Mesodermal cell (in vitro differentiated cells): Measurements from ENCODE around the gene HOXB1.
"Not testable (repeated sequence)": the region's sequence is repeated elsewhere in the genome, so short reads cannot be mapped to it uniquely, and the experiment has no call there.

Experiments
- H3K27ac ChIP-seq: 2 replicates; pipeline ENCODE4 v1.7.0; 2013; ENCODE audit warnings: mild to moderate bottlenecking, low read depth, low read length, moderate library complexity; ENCODE audit not compliant: severe bottlenecking
- H3K36me3 ChIP-seq: 2 replicates; pipeline ENCODE4 v1.7.1; 2013; ENCODE audit warnings: mild to moderate bottlenecking, low read length, moderate library complexity; ENCODE audit not compliant: control insufficient read depth, insufficient read depth
- H3K4me1 ChIP-seq: one replicate; pipeline ENCODE4 v1.7.1; 2013; ENCODE audit warnings: mild to moderate bottlenecking, low read length; ENCODE audit not compliant: insufficient read depth, control insufficient read depth, poor library complexity, severe bottlenecking
- H3K4me3 ChIP-seq: 2 replicates; pipeline ENCODE4 v1.7.0; 2013; ENCODE audit warnings: low read length, control low read depth, mild to moderate bottlenecking; ENCODE audit not compliant: insufficient read depth, poor library complexity, severe bottlenecking; ENCODE audit errors: extremely low read depth
- H3K9me3 ChIP-seq: 2 replicates; pipeline ENCODE4 v1.7.1; 2013; ENCODE audit warnings: mild to moderate bottlenecking, low read length, moderate library complexity; ENCODE audit not compliant: control insufficient read depth
- WGBS, 2 experiments: methylation state at CpG; one replicate each; pipeline ENCODE4 v1.1.5; 2013; ENCODE audit warnings: missing lambda C conversion rate in 2 of 2; ENCODE audit not compliant: insufficient coverage in 2 of 2; 5-methylcytosine and 5-hydroxymethylcytosine counted together

The HOXB1 gene

GRCh38 chr17:48540213-48540612 lies 9.4 kb upstream of the HOXB1 start:
- H3K4me3 ChIP-seq = no peak overlapping the region
- no peaks in the 10 kb centered on the region for H3K9me3 ChIP-seq
- H3K27ac ChIP-seq = peak overlapping the region; percentile 23
- H3K36me3 ChIP-seq = peaks cover 10% of the 10 kb centered on the region
- peaks cover 8% of the 10 kb centered on the region for H3K4me1 ChIP-seq
- 67 to 100% methylated on average over 1 of the region's 1 CpG for WGBS, 2 experiments

DNA sequence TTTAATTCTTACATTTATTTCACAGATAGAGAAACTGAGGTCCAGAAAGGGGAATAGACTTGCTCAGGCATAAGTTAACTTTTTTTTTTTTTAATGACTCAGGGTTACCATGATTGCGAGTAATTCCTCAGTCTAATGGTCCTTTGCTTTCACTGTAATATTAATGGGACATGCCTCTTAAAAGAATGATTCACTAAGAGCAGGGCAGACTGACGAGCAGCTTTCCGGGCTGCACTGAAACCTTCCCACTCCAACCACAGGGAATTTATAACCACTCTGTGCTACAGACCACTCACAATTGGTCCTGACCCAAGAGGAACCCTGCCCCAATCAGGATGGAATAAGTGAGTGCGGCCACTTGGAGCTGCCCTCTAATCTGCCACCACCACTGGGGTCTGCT lies 8.4 kb upstream of the HOXB1 start:
- H3K4me1 ChIP-seq = peaks cover 3% of the 10 kb centered on the region
- 100% methylated on average over 2 of the region's 4 CpGs for WGBS, 2 experiments
- no peak overlapping the region for H3K27ac ChIP-seq
- H3K36me3 ChIP-seq = peaks cover 10% of the 10 kb centered on the region
- no peak overlapping the region for H3K4me3 ChIP-seq
- no peaks in the 10 kb centered on the region for H3K9me3 ChIP-seq

GRCh38 chr17:48537316-48537715 lies 6.5 kb upstream of the HOXB1 start:
- H3K27ac ChIP-seq = peak overlapping the region; percentile 75
- H3K9me3 ChIP-seq = no peaks in the 10 kb centered on the region
- peaks cover 4% of the 10 kb centered on the region for H3K36me3 ChIP-seq
- H3K4me3 ChIP-seq = no peak overlapping the region
- H3K4me1 ChIP-seq = peaks cover 3% of the 10 kb centered on the region
- WGBS, 2 experiments = no CpG with 5 or more reads among the region's 3 CpGs

- not testable (repeated sequence) for H3K9me3 ChIP-seq, H3K4me3 ChIP-seq, H3K4me1 ChIP-seq, H3K36me3 ChIP-seq, H3K27ac ChIP-seq
- 90 to 97% methylated on average over 5 to 6 of the region's 9 CpGs for WGBS, 2 experiments
Observed at GRCh38 chr17:48535793-48536559, 5.2 kb upstream of the HOXB1 start.

DNA sequence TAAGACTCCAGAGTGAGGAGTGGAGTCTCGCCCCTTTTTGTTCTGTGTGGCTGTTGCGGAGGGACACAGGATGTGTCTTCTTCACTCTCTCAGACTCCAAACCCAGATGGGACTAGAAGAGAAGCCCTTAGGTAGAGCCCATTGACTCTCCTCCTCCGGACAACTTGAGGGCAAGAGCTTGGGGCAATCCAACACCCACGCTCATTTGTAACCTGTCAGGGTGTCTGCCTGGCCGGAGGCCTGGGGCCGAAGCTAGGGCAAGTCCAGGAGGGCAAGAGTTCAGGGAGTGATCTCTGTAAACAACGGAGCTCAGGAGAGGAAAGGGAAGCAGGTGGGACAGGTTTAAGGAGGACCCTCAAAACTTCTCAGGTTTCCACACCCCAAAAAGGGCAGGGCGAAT lies 1.4 kb upstream of the HOXB1 start:
- H3K9me3 ChIP-seq = no peaks in the 10 kb centered on the region
- 80 to 94% methylated on average over 2 to 4 of the region's 8 CpGs for WGBS, 2 experiments
- H3K4me1 ChIP-seq = peaks cover 17% of the 10 kb centered on the region
- H3K27ac ChIP-seq = no peak overlapping the region
- no peak overlapping the region for H3K4me3 ChIP-seq
- H3K36me3 ChIP-seq = no peaks in the 10 kb centered on the region

DNA sequence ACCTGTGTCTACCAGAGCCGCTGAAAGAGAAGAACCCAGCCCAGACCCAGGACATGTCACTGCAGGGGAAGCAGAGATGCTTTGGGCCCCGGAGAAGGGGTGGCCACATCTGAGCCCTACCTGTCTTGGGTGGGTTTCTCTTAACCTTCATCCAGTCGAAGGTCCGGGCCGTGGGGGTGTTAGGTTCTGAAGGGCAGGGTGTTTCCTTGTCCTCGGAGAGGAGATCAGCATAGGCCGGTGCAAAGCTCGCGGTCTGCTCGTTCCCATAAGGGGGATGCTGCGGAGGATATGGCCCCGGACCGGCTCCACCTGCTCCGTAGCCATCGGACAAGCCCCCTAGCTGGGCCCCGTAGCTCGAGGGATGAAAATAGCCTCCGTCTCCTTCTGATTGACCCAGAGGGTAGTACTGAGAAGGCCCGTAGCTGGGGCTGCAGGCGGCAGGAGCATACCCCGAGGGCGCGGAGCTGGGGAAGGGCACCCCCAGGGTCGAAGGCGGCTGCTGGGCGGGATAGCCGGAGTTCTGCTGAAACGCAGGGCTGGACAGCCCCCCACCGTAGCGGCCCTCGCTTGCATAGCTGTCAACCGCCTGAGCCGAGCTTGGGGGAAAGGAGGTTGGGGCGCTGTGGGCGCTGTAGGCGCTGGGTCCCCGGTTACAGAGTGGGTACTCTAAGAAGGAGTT lies 464 bp downstream of the HOXB1 start:
- 35 to 46% methylated on average over 35 to 37 of the region's 37 CpGs for WGBS, 2 experiments
- peak overlapping the region; percentile 11 for H3K4me3 ChIP-seq

DNA sequence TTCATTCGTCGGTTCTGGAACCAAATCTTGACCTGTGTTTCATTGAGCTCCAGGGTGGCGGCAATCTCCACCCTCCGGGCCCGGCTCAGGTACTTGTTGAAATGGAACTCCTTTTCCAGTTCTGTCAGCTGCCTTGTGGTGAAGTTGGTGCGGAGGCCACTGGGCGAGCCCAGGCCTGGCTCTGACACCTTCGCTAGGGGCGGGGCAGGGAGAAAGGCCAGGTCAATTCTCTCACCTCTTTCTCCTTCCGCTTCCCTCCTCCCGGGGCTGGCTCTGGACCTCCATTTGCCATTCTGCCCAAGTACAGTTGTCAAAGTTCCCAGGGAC lies 1.2 kb downstream of the HOXB1 start:
- Histone ChIP-seq H3K4me3 (no peak overlapping the region), H3K27ac (peak overlapping the region; percentile 84)

More for the DNA sequence above, 464 bp downstream of the HOXB1 start:
- H3K36me3 ChIP-seq = no peaks in the 10 kb centered on the region
- H3K27ac ChIP-seq = no peak overlapping the region
- no peaks in the 10 kb centered on the region for H3K9me3 ChIP-seq
- H3K4me1 ChIP-seq = peaks cover 26% of the 10 kb centered on the region

DNA sequence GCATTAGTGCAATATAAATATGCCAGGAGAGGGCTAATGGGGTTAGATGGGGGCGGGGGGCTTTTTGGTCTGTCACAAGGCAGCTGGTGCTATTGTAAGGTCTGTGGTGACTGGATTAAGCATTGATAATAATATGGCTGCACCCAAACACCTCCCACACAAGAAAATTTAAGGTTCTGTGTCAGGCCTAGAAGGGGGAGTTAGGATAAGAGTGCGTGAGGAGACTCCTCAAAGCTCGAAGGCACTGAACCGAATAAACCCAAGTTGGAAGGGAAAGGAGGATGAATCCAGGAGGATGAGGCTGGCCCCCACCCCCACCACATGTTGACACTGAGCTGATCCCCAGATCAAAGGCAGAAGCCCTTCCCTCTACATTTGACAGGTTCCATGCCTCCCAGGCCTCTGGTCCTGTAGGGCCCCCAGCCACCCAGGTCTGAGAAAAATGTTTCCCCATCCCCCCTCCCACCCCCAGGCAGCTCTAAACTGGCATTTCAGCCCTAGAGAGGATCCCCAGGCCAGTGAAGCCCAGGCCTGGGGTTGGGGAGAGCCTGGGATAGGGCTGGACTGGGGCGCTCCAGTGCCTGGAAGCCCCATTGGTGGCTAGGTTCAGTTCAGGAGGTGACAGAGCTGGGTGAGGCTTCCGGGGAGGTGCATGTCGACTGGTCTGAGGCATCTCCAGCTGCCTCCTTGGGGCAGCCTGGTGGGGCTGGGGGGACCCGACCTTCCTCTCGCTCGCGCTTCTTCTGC lies 1.7 kb downstream of the HOXB1 start:
- Histone ChIP-seq H3K36me3 (no peaks in the 10 kb centered on the region), H3K27ac (peak overlapping the region; percentile 84), H3K4me1 (peaks cover 26% of the 10 kb centered on the region), H3K4me3 (no peak overlapping the region), H3K9me3 (no peaks in the 10 kb centered on the region)
- WGBS, 2 experiments = 64 to 81% methylated on average over 8 of the region's 11 CpGs

More for the DNA sequence above, 1.2 kb downstream of the HOXB1 start:
- 49 to 72% methylated on average over 9 to 11 of the region's 11 CpGs for WGBS, 2 experiments
- no peaks in the 10 kb centered on the region for H3K9me3 ChIP-seq
- peaks cover 26% of the 10 kb centered on the region for H3K4me1 ChIP-seq
- no peaks in the 10 kb centered on the region for H3K36me3 ChIP-seq

- Histone ChIP-seq H3K36me3 (no peaks in the 10 kb centered on the region), H3K27ac (peak overlapping the region; percentile 84), H3K9me3 (no peaks in the 10 kb centered on the region), H3K4me1 (peaks cover 29% of the 10 kb centered on the region), H3K4me3 (no peak overlapping the region)
- WGBS, 2 experiments = 20 to 35% methylated on average over 3 to 5 of the region's 7 CpGs
Observed at GRCh38 chr17:48528153-48528935, 2.5 kb downstream of the HOXB1 start.

- 13% methylated on average over 6 of the region's 14 CpGs; no CpG with 5 or more reads in 1 of the 2 experiments for WGBS, 2 experiments
- Histone ChIP-seq H3K4me3 (peak overlapping the region; percentile 21), H3K27ac (peak overlapping the region; percentile 87)
Observed at GRCh38 chr17:48527547-48527932, 3.3 kb downstream of the HOXB1 start.

More at GRCh38 chr17:48527547-48527932, 3.3 kb downstream of the HOXB1 start:
- Histone ChIP-seq H3K9me3 (no peaks in the 10 kb centered on the region), H3K36me3 (no peaks in the 10 kb centered on the region), H3K4me1 (peaks cover 36% of the 10 kb centered on the region)
